GM19043 (cell line): ENCODE measurements around the gene CAPN13.

Source experiments
- ATAC-seq: cut with Tn5 transposase; IDR thresholded peaks from one replicate; pipeline ENCODE4 v1.9.1; 2021; ENCODE audit warnings: low read depth; ENCODE audit not compliant: unreplicated experiment

Gene CAPN13

GRCh38 chr2:30686000-30686399 is 121.2 kb downstream of the CAPN13 start:
- no peak for ATAC-seq

GRCh38 chr2:30684996-30685395 is 122.2 kb downstream of the CAPN13 start:
- ATAC-seq = no peak

- no peak for ATAC-seq
Measured at GRCh38 chr2:30684516-30684915, 122.7 kb downstream of the CAPN13 start.

GRCh38 chr2:30684026-30684425 is 123.2 kb downstream of the CAPN13 start:
- ATAC-seq = no peak

GRCh38 chr2:30683236-30683956 is 123.8 kb downstream of the CAPN13 start:
- no peak for ATAC-seq

- ATAC-seq = no peak
Measured at GRCh38 chr2:30681022-30681421, 126.2 kb downstream of the CAPN13 start.

- ATAC-seq = no peak
Measured at GRCh38 chr2:30680121-30680520, 127.1 kb downstream of the CAPN13 start.

GRCh38 chr2:30679426-30680088 is 127.7 kb downstream of the CAPN13 start:
- ATAC-seq = no peak

GRCh38 chr2:30678410-30679137 is 128.7 kb downstream of the CAPN13 start:
- no peak for ATAC-seq

- no peak for ATAC-seq
Measured at GRCh38 chr2:30677861-30678385, 129.3 kb downstream of the CAPN13 start.

GRCh38 chr2:30677231-30677630 is 130.0 kb downstream of the CAPN13 start:
- no peak for ATAC-seq

- ATAC-seq = no peak
Measured at GRCh38 chr2:30675758-30676157, 131.5 kb downstream of the CAPN13 start.

- no peak for ATAC-seq
Measured at GRCh38 chr2:30673127-30673526, 134.1 kb downstream of the CAPN13 start.
